GM12874 (cell line): ENCODE results near the gene PNPLA5.

Experiments used
- CTCF ChIP-seq: IDR thresholded peaks from 2 replicates; pipeline ENCODE4 v1.5.1; 2011; ENCODE audit warnings: low read depth, mild to moderate bottlenecking, control low read depth, low read length, moderate library complexity; ENCODE audit not compliant: insufficient read depth

PNPLA5 gene

GRCh38 chr22:43880541-43880991, 11.2 kb downstream of the PNPLA5 start:
- no peak for TF ChIP-seq CTCF

GRCh38 chr22:43879901-43880540, 11.8 kb downstream of the PNPLA5 start:
- no peak for TF ChIP-seq CTCF

- no peak for TF ChIP-seq CTCF
These were observed 12.8 kb downstream of the PNPLA5 start for GRCh38 chr22:43878831-43879550.

- no peak for TF ChIP-seq CTCF
These were observed 13.6 kb downstream of the PNPLA5 start for GRCh38 chr22:43878079-43878795.

GRCh38 chr22:43876866-43877509, 14.8 kb downstream of the PNPLA5 start:
- TF ChIP-seq CTCF, result no peak

GRCh38 chr22:43869799-43870198, 22.0 kb downstream of the PNPLA5 start:
- TF ChIP-seq CTCF, result no peak
